Measurements from ENCODE around the gene SUSD4. TPM values are rescaled to one million over a fixed set of nuclear protein-coding genes. Genes with fewer than 3 reads are reported as not detected.

SUSD4 gene
- total and polyA plus RNA-seq, 2 donors (not counting 3 experiments of a cell fraction or from before 2014, with no cell fraction given), result not detected

- Histone ChIP-seq H3K4me1 (ENCODE audit: control insufficient read depth, extremely low read depth, insufficient read depth, low read length) (no peaks in the 10 kb centered on the region), H3K79me2 (ENCODE audit: control insufficient read depth, insufficient read depth, low read length) (no peaks in the 10 kb centered on the region), H3K4me3 (replicated peaks in 1 of 3; ENCODE audit: insufficient read depth in 1 of 3, low read depth in 1 of 3, low read length in 3 of 3) (no peak overlapping the region), H3K9me1 (replicated peaks; ENCODE audit: control insufficient read depth, extremely low read depth, insufficient read depth, low read length) (no peaks in the 10 kb centered on the region), H4K20me1 (replicated peaks; ENCODE audit: control insufficient read depth, extremely low read depth, insufficient read depth, low read length) (no peaks in the 10 kb centered on the region), H3K27me3 (ENCODE audit: control insufficient read depth in 2 of 2, insufficient read depth in 2 of 2, low read length in 2 of 2) (peaks cover 2 to 4% of the 10 kb centered on the region in 2 experiments), H3K27ac (ENCODE audit: insufficient read depth, low read depth, low read length) (no peak overlapping the region), H2AFZ (ENCODE audit: low read depth, low read length) (no peak overlapping the region), H3K36me3 (ENCODE audit: control insufficient read depth in 2 of 2, extremely low read depth in 1 of 2, insufficient read depth in 2 of 2, low read length in 2 of 2) (no peaks in the 10 kb centered on the region), H3K9ac (replicated peaks; ENCODE audit: extremely low read depth, insufficient read depth, low read length) (no peak overlapping the region), H3K4me2 (ENCODE audit: insufficient read depth, low read length) (no peak overlapping the region), H3K9me3 (replicated peaks; ENCODE audit: control insufficient read depth, insufficient read depth, low read length) (no peaks in the 10 kb centered on the region)
- intact Hi-C loops (cut with micrococcal nuclease) (no loop called here), dilution Hi-C loops (cut with MboI; ENCODE audit: extremely low pct_ligation_motif_present, low sequenced_read_pairs) (no loop called here)
- ChIA-PET CTCF (interaction anchor here (1.5 to 1.9 kb wide), 2 partner anchors 14 to 131 kb away, joined by 4 read pairs; no protein-coding TSS in a partner anchor), POLR2A (interaction anchor here (0.6 kb wide), 1 partner anchor 124 kb away, joined by 6 read pairs; no protein-coding TSS in a partner anchor)
- no peak for DNase-seq (ENCODE audit: low read depth, low spot score)
- BruUV-seq (replicated peaks), result no TSS peak
- FAIRE-seq, result no peak
- TF ChIP-seq FOS (IDR thresholded peaks at IDR 0.05; ENCODE audit: borderline replicate concordance, insufficient read depth, low read length) (no peak), POLR2A (IDR thresholded peaks at IDR 0.05; ENCODE audit: low read depth, low read length) (no peak), CTCF (IDR thresholded peaks at IDR 0.05; ENCODE audit: extremely low read depth in 1 of 2, insufficient read depth in 1 of 2, low read depth in 1 of 2, low read length in 2 of 2) (no peak), POLR2AphosphoS5 (IDR thresholded peaks at IDR 0.05; ENCODE audit: insufficient read depth, low read depth, low read length) (no peak), JUN (IDR thresholded peaks at IDR 0.05; ENCODE audit: borderline replicate concordance, insufficient read depth, insufficient read length, low read depth) (no peak), EZH2 (IDR thresholded peaks at IDR 0.05; ENCODE audit: borderline replicate concordance, low read depth, low read length, severe bottlenecking) (no peak), GATA2 (IDR thresholded peaks at IDR 0.05; ENCODE audit: insufficient read depth, insufficient read length, low read depth, low read length) (no peak), MYC (IDR thresholded peaks at IDR 0.05; ENCODE audit: low read depth, low read length) (no peak), MAX (IDR thresholded peaks at IDR 0.05; ENCODE audit: insufficient read depth, insufficient read length) (no peak)
Measured at GRCh38 chr1:223264529-223264928, 99.4 kb downstream of the SUSD4 start.
